Measurements from ENCODE around the gene KCTD17. TPM values are rescaled to one million over a fixed set of nuclear protein-coding genes. Genes with fewer than 3 reads are reported as not detected.

Gene KCTD17
- total RNA-seq, 1 donor from 2014 or later = 46.9 TPM

DNA sequence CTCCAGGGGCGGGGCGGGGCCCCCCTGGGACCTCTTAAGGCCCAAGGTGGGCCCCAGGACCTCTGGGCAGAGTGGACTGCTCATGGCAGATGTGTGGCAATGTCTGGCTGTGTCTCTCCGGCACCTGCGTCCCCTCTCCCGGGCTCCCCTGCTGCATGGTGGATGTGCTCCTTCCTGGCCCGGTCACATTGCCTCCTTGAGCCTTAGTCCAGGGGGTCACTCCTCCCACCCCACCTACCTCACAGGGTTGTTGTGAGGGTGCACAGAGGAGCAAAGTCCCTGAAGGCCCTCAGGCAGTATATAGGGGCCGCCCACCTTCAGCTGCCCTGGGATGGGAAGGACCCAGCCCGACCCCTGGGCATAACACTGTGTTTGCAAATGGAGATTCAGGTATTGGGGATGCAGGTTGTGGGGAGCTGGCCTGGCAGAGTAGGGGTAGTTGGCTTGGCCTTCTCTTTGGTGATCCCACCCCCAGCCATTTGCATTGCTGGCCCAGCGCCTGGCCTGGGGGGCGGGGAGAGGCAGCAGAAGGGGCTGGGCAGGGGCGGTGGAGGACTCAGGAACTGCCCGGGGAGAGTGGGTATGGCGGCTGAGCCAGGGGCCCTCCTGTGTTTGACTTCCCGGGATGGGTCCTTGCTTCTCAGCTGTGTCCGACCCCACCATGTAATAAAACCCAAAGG, 11.3 kb downstream of the KCTD17 start:
- H3K9me3 Mint-ChIP-seq (ENCODE audit: unreplicated experiment) = no peaks in the 10 kb centered on the region
- H3K36me3 Mint-ChIP-seq (ENCODE audit: low read depth, unreplicated experiment) = peaks cover 1% of the 10 kb centered on the region
- H3K27me3 Mint-ChIP-seq (ENCODE audit: unreplicated experiment) = peaks cover 16% of the 10 kb centered on the region
- no peak overlapping the region for H3K27ac Mint-ChIP-seq (ENCODE audit: unreplicated experiment)
- no peaks in the 10 kb centered on the region for H3K4me1 Mint-ChIP-seq (ENCODE audit: unreplicated experiment)
- TF ChIP-seq, protein P1, sequence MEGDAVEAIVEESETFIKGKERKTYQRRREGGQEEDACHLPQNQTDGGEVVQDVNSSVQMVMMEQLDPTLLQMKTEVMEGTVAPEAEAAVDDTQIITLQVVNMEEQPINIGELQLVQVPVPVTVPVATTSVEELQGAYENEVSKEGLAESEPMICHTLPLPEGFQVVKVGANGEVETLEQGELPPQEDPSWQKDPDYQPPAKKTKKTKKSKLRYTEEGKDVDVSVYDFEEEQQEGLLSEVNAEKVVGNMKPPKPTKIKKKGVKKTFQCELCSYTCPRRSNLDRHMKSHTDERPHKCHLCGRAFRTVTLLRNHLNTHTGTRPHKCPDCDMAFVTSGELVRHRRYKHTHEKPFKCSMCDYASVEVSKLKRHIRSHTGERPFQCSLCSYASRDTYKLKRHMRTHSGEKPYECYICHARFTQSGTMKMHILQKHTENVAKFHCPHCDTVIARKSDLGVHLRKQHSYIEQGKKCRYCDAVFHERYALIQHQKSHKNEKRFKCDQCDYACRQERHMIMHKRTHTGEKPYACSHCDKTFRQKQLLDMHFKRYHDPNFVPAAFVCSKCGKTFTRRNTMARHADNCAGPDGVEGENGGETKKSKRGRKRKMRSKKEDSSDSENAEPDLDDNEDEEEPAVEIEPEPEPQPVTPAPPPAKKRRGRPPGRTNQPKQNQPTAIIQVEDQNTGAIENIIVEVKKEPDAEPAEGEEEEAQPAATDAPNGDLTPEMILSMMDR (IDR thresholded peaks at IDR 0.05; ENCODE audit: unreplicated experiment) = no peak
- H3K4me3 Mint-ChIP-seq (ENCODE audit: unreplicated experiment) = no peak overlapping the region
- DNase-seq (ENCODE audit: low spot score) = no peak

DNA sequence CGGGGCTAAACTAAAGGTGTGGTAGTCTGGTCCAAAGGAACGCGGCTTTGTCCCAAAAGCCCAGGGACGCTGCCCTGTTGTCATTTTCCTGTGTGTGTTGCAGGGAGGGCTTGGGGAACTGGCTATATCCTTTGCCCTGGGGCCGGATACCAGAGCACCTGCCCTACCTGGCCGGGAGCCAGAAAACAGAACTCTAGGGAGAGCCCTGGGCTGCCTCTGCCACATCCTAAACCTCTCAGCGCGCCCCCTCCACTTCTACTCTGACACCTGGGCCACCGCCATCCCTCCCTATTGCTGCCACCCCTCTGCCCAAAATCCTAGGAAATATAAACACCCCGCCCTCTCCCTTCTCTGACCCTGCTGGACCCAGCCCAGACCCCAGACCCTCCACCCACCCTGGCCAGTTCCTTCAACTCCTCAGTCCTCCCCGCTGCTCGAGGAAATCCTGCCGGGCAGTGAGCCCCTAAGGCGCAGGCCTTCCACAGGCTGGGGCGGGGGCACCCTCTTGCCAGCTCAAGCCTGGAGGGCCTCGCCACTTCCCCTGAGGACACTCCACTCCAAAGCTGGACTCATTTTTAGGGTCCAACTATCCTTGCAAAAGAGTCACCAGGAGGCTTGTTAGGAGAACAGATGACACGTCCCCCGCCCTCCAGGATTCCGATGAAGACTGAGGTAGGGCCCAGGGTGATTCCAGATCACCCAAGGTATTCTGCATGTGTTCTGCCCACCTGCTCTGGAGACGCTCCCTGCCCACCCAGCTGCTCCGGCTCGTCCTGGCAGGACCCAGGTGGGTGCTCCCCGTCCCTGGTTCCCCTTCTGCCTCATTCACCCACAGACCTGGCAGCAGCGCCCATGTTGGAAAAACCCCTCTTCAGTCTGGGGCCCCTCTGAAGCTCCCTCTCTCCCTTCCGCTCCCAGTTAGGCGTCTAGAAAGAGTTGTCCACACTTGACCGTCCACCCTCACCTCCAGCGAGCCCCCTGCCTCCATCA, 12.2 kb downstream of the KCTD17 start:
- TF ChIP-seq, protein P1 (IDR thresholded peaks at IDR 0.05; ENCODE audit: unreplicated experiment) = no peak
- Mint-ChIP-seq H3K27ac (ENCODE audit: unreplicated experiment) (no peak overlapping the region), H3K36me3 (ENCODE audit: low read depth, unreplicated experiment) (no peaks in the 10 kb centered on the region), H3K27me3 (ENCODE audit: unreplicated experiment) (peaks cover 19% of the 10 kb centered on the region), H3K4me1 (ENCODE audit: unreplicated experiment) (no peaks in the 10 kb centered on the region), H3K4me3 (ENCODE audit: unreplicated experiment) (peak overlapping the region; percentile 65), H3K9me3 (ENCODE audit: unreplicated experiment) (no peaks in the 10 kb centered on the region)
- no peak for DNase-seq (ENCODE audit: low spot score)

DNA sequence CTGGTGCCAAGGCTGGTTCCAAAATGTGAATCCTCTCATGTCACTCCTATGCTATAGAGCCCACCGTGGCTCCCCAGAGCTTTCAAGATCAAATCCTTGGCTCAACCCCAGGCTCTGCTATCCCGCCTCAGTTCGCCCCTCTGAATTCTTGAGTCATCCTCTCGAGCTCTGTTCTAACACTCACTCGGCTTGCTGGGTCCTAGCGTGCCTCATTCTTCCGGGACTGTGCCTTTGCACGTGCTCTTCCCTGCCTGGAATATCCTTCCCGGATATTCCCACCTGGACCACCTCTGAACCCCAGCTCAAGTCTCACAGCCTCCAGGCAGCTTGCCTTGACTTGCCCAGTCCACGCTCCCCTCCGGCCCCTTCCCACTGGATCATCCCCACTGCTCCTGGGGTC, 13.0 kb downstream of the KCTD17 start:
- TF ChIP-seq, protein P1 (IDR thresholded peaks at IDR 0.05; ENCODE audit: unreplicated experiment) = no peak
- Mint-ChIP-seq H3K27me3 (ENCODE audit: unreplicated experiment) (peaks cover 22% of the 10 kb centered on the region), H3K9me3 (ENCODE audit: unreplicated experiment) (no peaks in the 10 kb centered on the region), H3K27ac (ENCODE audit: unreplicated experiment) (no peak overlapping the region), H3K4me3 (ENCODE audit: unreplicated experiment) (peak overlapping the region; percentile 65), H3K36me3 (ENCODE audit: low read depth, unreplicated experiment) (no peaks in the 10 kb centered on the region), H3K4me1 (ENCODE audit: unreplicated experiment) (no peaks in the 10 kb centered on the region)
- no peak for DNase-seq (ENCODE audit: low spot score)

DNA sequence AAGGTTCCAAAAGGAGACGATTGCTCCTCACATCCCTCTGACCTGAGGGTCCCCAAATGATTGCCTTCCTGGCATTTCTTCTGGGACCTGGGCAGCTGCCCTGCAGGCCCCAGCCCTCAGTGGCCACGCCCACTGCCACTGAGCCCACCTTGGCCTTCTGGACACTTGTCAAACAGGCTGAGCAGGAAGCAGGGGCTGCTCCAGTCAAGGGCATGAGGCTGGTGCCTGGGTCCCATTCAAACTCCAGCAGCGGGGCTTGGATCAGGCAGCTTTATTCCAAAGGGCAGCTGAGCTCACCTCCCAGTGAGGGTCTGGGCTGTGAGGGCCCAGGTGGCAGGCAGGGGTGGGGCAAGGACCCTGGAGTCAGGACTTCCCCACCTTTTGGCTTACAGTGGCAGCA, 13.6 kb downstream of the KCTD17 start:
- Mint-ChIP-seq H3K9me3 (ENCODE audit: unreplicated experiment) (no peaks in the 10 kb centered on the region), H3K36me3 (ENCODE audit: low read depth, unreplicated experiment) (no peaks in the 10 kb centered on the region), H3K27me3 (ENCODE audit: unreplicated experiment) (peaks cover 27% of the 10 kb centered on the region), H3K4me3 (ENCODE audit: unreplicated experiment) (no peak overlapping the region), H3K4me1 (ENCODE audit: unreplicated experiment) (no peaks in the 10 kb centered on the region), H3K27ac (ENCODE audit: unreplicated experiment) (no peak overlapping the region)
- no peak for DNase-seq (ENCODE audit: low spot score)
- TF ChIP-seq, protein P1 (IDR thresholded peaks at IDR 0.05; ENCODE audit: unreplicated experiment) = no peak

Measured in endothelial cell (in vitro differentiated cells).